HCT116 (cell line): ENCODE measurements around the gene RADIL. TPM values are rescaled to one million over a fixed set of nuclear protein-coding genes. Genes with fewer than 3 reads are reported as not detected.

ENCODE experiments used
- ATAC-seq: fragments of 200-7000 bp; cut with Tn5 transposase; 2 replicates; pipeline ENCODE4 v1.9.1; 2020; ENCODE audit warnings: mild to moderate bottlenecking, moderate library complexity
- BruUV-seq: library from RNA; stranded (reverse); fragments of 400-500 nt; replicated peaks from 2 replicates; lab custom pipeline; 2021; lab: Mats Ljungman, UMichigan
- CTCF ChIA-PET: fragments of 300-600 bp; sonication (Branson Sonifier 250); formaldehyde crosslinking; loops from one replicate; lab custom pipeline; 2021; ENCODE audit warnings: antibody characterized with exemption; lab: Charles Lee
- POLR2A ChIA-PET: fragments of 300-600, 350-600 bp; sonication (Branson Sonifier 250); formaldehyde crosslinking; loops from one replicate; lab custom pipeline; 2021; ENCODE audit warnings: antibody characterized with exemption; lab: Charles Lee
- RAD21 ChIA-PET, 2 experiments: fragments of 300-600 bp; sonication (Branson Sonifier 250); formaldehyde crosslinking; loops; one replicate each; lab custom pipeline; 2023; ENCODE audit warnings: low total read pairs in 2 of 2; ENCODE audit not compliant: uncharacterized antibody in 2 of 2, unreplicated experiment in 2 of 2, low non-redundant PET in 1 of 2; lab: Charles Lee
- DNase-seq: peaks from one replicate; pipeline ENCODE4 v3.0.0-alpha.2; 2010; ENCODE audit warnings: low read depth, low spot score
- H2AFZ ChIP-seq: fragments of 200-600 bp; shearing (Covaris generic), sonication (generic); 2 replicates; pipeline ENCODE4 v1.6.1; 2017; ENCODE audit warnings: low read depth, mixed run types, mixed read lengths, antibody characterized with exemption, low read length; ENCODE audit not compliant: poor library complexity, severe bottlenecking
- H3K27ac ChIP-seq: 2 replicates; pipeline ENCODE4 v1.5.1; 2012; ENCODE audit warnings: low read depth, low read length
- H3K27me3 ChIP-seq: fragments of 200-600 bp; sonication (generic); 2 replicates; pipeline ENCODE4 v1.6.1; 2016; ENCODE audit warnings: mixed run types, low read length, mixed read lengths; ENCODE audit not compliant: insufficient read depth
- H3K36me3 ChIP-seq, 2 experiments: fragments of 200-500 bp in 1 of 2; fragments of 200-600 bp in 1 of 2; sonication (Bioruptor generic) in 1 of 2; sonication (generic) in 1 of 2; 2 replicates each; pipeline versions ENCODE4 v1.5.1 to v1.6.1; 2014 to 2016; ENCODE audit warnings: low read length in 2 of 2, inconsistent platforms in 1 of 2, mixed read lengths in 1 of 2, mixed run types in 1 of 2; ENCODE audit not compliant: insufficient read depth in 2 of 2, control insufficient read depth in 1 of 2
- H3K4me1 ChIP-seq, 2 experiments: fragments of 200-600 bp in 1 of 2; sonication (generic) in 1 of 2; 2 replicates each; pipeline versions ENCODE4 v1.5.1 to v1.6.1; 2012 to 2017; ENCODE audit warnings: low read length in 2 of 2, inconsistent platforms in 1 of 2, mild to moderate bottlenecking in 1 of 2, mixed read lengths in 1 of 2, mixed run types in 1 of 2, moderate library complexity in 1 of 2; ENCODE audit not compliant: insufficient read depth in 2 of 2, control insufficient read depth in 1 of 2
- H3K4me2 ChIP-seq: fragments of 200-600 bp; sonication (generic); 2 replicates; pipeline ENCODE4 v1.6.1; 2017; ENCODE audit warnings: mixed run types, low read length, mixed read lengths
- H3K4me3 ChIP-seq, 2 experiments: fragments of 200-600 bp in 1 of 2; sonication (generic) in 1 of 2; replicated peaks in 1 of 2; 2 replicates each; pipeline ENCODE4 v1.5.1; 2011 to 2016; ENCODE audit warnings: low read length in 2 of 2, control low read depth in 1 of 2, low read depth in 1 of 2, mild to moderate bottlenecking in 1 of 2, mixed read lengths in 1 of 2, mixed run types in 1 of 2
- H3K79me2 ChIP-seq: fragments of 200-600 bp; sonication (generic); 2 replicates; pipeline ENCODE4 v1.6.1; 2017; ENCODE audit warnings: mild to moderate bottlenecking, mixed run types, low read length, moderate library complexity, mixed read lengths; ENCODE audit not compliant: insufficient read depth
- H3K9ac ChIP-seq: fragments of 200-600 bp; sonication (generic); 2 replicates; pipeline ENCODE4 v1.6.1; 2016; ENCODE audit warnings: low read length, mixed read lengths
- H3K9me2 ChIP-seq: fragments of 200-600 bp; sonication (generic), shearing (Covaris generic); 2 replicates; pipeline ENCODE4 v1.6.1; 2017; ENCODE audit warnings: mixed run types, mild to moderate bottlenecking, moderate library complexity; ENCODE audit not compliant: insufficient read depth
- H3K9me3 ChIP-seq, 2 experiments: fragments of 200-500 bp in 1 of 2; fragments of 200-600 bp in 1 of 2; sonication (Bioruptor generic) in 1 of 2; sonication (generic) in 1 of 2; 2 replicates each; pipeline ENCODE4 v1.6.1; 2014 to 2017; ENCODE audit warnings: low read length in 2 of 2, mixed read lengths in 2 of 2, inconsistent platforms in 1 of 2, low read depth in 1 of 2, mild to moderate bottlenecking in 1 of 2, mixed run types in 1 of 2, moderate library complexity in 1 of 2; ENCODE audit not compliant: control insufficient read depth in 1 of 2, insufficient read depth in 1 of 2
- H4K20me1 ChIP-seq: fragments of 200-600 bp; sonication (generic), shearing (Covaris generic); 2 replicates; pipeline ENCODE4 v1.6.1; 2017; ENCODE audit warnings: mixed run types, mild to moderate bottlenecking, moderate library complexity; ENCODE audit not compliant: insufficient read depth
- CEBPB ChIP-seq: IDR thresholded peaks from 2 replicates; pipeline ENCODE4 v1.6.1; 2012; ENCODE audit warnings: low read depth
- ELF1 ChIP-seq: IDR thresholded peaks from 2 replicates; pipeline ENCODE4 v1.6.1; 2012; ENCODE audit warnings: low read depth, borderline replicate concordance
- EZH2 ChIP-seq: fragments of 200-600 bp; sonication (generic); IDR thresholded peaks from 2 replicates; pipeline ENCODE4 v1.6.1; 2017; ENCODE audit warnings: antibody characterized with exemption, mixed run types
- EZH2phosphoT487 ChIP-seq: fragments of 200-600 bp; IDR thresholded peaks from 2 replicates; pipeline ENCODE4 v1.6.1; 2018; ENCODE audit warnings: antibody characterized with exemption, borderline replicate concordance
- FOSL1 ChIP-seq: IDR thresholded peaks from 2 replicates; pipeline ENCODE4 v1.6.1; 2012; ENCODE audit warnings: low read depth
- POLR2A ChIP-seq: IDR thresholded peaks from 2 replicates; pipeline ENCODE4 v1.7.0; 2011; ENCODE audit warnings: borderline replicate concordance; ENCODE audit not compliant: insufficient read depth, insufficient read length; ENCODE audit errors: extremely low read depth
- RAD21 ChIP-seq: IDR thresholded peaks from 2 replicates; pipeline ENCODE4 v1.6.1; 2012; ENCODE audit warnings: low read depth, mild to moderate bottlenecking
- SIN3A ChIP-seq: IDR thresholded peaks from 2 replicates; pipeline ENCODE4 v1.6.1; 2012; ENCODE audit warnings: low read depth
- ZFX ChIP-seq: fragments of 450-650 bp; IDR thresholded peaks from 2 replicates; pipeline ENCODE4 v1.6.1; 2017
- ZNF274 ChIP-seq: fragments of 200-500 bp; sonication (Bioruptor generic); IDR thresholded peaks from 2 replicates; pipeline ENCODE4 v1.6.1; 2014; ENCODE audit warnings: mild to moderate bottlenecking, low read depth, low read length, inconsistent platforms
- intact Hi-C: fragments of 100-400 bp; cut with micrococcal nuclease; formaldehyde crosslinking; loops from 2 replicates; pipeline ENCODE4 v1.10.0; 2022
- total RNA-seq: library from RNA; stranded (reverse); gene quantifications from one replicate; pipeline ENCODE4 v1.2.1, GENCODE V29; 2021; ENCODE audit not compliant: unreplicated experiment
- TF ChIP-seq, protein P1 (sequence below): IDR thresholded peaks from 2 replicates; pipeline ENCODE4 v1.6.1; 2012; ENCODE audit warnings: low read depth
- TF ChIP-seq, protein P2 (sequence below): IDR thresholded peaks from 2 replicates; pipeline ENCODE4 v1.6.1; 2012
- TF ChIP-seq, protein P3 (sequence below), 3 experiments: fragments of 200-600 bp in 1 of 3; sonication (generic) in 1 of 3; IDR thresholded peaks in 2 of 3; conservative IDR thresholded peaks in 1 of 3; 2 replicates each; pipeline ENCODE4 v1.5.1; 2012 to 2017; ENCODE audit warnings: low read depth in 2 of 3, low read length in 2 of 3, antibody characterized with exemption in 1 of 3, borderline replicate concordance in 1 of 3, control low read depth in 1 of 3, mild to moderate bottlenecking in 1 of 3, mixed read lengths in 1 of 3, mixed run types in 1 of 3, moderate library complexity in 1 of 3; ENCODE audit not compliant: insufficient read depth in 1 of 3

RADIL gene
- total RNA-seq, 1 experiment from 2014 or later = 5.3 TPM

GRCh38 chr7:4889682-4890081 lies 6.2 kb upstream of the RADIL start:
- RAD21 ChIA-PET = no interaction called here
- POLR2A ChIA-PET = no interaction called here
- Histone ChIP-seq H3K79me2 (no peaks in the 10 kb centered on the region), H3K9me3 (no peaks in the 10 kb centered on the region), H3K27me3 (no peaks in the 10 kb centered on the region), H3K4me3 (no peak overlapping the region), H3K9ac (no peak overlapping the region), H3K27ac (no peak overlapping the region), H3K36me3 (no peaks in the 10 kb centered on the region), H2AFZ (no peak overlapping the region), H3K9me2 (no peaks in the 10 kb centered on the region), H3K4me1 (no peaks in the 10 kb centered on the region), H3K4me2 (no peak overlapping the region), H4K20me1 (no peaks in the 10 kb centered on the region)
- TF ChIP-seq RAD21 (no peak), POLR2A (no peak), ZFX (no peak), CEBPB (no peak), ELF1 (no peak), FOSL1 (no peak), SIN3A (no peak), ZNF274 (no peak), EZH2 (no peak), EZH2phosphoT487 (no peak)
- TF ChIP-seq, protein P1, sequence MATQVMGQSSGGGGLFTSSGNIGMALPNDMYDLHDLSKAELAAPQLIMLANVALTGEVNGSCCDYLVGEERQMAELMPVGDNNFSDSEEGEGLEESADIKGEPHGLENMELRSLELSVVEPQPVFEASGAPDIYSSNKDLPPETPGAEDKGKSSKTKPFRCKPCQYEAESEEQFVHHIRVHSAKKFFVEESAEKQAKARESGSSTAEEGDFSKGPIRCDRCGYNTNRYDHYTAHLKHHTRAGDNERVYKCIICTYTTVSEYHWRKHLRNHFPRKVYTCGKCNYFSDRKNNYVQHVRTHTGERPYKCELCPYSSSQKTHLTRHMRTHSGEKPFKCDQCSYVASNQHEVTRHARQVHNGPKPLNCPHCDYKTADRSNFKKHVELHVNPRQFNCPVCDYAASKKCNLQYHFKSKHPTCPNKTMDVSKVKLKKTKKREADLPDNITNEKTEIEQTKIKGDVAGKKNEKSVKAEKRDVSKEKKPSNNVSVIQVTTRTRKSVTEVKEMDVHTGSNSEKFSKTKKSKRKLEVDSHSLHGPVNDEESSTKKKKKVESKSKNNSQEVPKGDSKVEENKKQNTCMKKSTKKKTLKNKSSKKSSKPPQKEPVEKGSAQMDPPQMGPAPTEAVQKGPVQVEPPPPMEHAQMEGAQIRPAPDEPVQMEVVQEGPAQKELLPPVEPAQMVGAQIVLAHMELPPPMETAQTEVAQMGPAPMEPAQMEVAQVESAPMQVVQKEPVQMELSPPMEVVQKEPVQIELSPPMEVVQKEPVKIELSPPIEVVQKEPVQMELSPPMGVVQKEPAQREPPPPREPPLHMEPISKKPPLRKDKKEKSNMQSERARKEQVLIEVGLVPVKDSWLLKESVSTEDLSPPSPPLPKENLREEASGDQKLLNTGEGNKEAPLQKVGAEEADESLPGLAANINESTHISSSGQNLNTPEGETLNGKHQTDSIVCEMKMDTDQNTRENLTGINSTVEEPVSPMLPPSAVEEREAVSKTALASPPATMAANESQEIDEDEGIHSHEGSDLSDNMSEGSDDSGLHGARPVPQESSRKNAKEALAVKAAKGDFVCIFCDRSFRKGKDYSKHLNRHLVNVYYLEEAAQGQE = no peak
- TF ChIP-seq, protein P2, sequence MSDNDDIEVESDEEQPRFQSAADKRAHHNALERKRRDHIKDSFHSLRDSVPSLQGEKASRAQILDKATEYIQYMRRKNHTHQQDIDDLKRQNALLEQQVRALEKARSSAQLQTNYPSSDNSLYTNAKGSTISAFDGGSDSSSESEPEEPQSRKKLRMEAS = no peak
- TF ChIP-seq, protein P3, sequence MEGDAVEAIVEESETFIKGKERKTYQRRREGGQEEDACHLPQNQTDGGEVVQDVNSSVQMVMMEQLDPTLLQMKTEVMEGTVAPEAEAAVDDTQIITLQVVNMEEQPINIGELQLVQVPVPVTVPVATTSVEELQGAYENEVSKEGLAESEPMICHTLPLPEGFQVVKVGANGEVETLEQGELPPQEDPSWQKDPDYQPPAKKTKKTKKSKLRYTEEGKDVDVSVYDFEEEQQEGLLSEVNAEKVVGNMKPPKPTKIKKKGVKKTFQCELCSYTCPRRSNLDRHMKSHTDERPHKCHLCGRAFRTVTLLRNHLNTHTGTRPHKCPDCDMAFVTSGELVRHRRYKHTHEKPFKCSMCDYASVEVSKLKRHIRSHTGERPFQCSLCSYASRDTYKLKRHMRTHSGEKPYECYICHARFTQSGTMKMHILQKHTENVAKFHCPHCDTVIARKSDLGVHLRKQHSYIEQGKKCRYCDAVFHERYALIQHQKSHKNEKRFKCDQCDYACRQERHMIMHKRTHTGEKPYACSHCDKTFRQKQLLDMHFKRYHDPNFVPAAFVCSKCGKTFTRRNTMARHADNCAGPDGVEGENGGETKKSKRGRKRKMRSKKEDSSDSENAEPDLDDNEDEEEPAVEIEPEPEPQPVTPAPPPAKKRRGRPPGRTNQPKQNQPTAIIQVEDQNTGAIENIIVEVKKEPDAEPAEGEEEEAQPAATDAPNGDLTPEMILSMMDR (IDR thresholded peaks at IDR 0.05 in 2 of 3, conservative IDR thresholded peaks at IDR 0.05 in 1 of 3; ENCODE audit: borderline replicate concordance in 1 of 3, insufficient read depth in 1 of 3, low read depth in 2 of 3, low read length in 2 of 3) = no peak
- intact Hi-C loops = no loop called here
- ATAC-seq (no peak), DNase-seq (no peak)
- BruUV-seq = no TSS peak
- CTCF ChIA-PET = no interaction called here
